ENCODE data around the gene DCTD.

DCTD gene

GRCh38 chr4:182885738-182886077 lies 31.5 kb downstream of the DCTD start:
- Histone ChIP-seq H3K4me1 (ENCODE audit: control insufficient read depth, insufficient read depth, low read length) (peaks cover 6% of the 10 kb centered on the region), H3K27me3 (ENCODE audit: control insufficient read depth, insufficient read depth, low read length) (no peaks in the 10 kb centered on the region), H3K36me3 (ENCODE audit: control insufficient read depth, insufficient read depth, low read length) (no peaks in the 10 kb centered on the region)

DNA sequence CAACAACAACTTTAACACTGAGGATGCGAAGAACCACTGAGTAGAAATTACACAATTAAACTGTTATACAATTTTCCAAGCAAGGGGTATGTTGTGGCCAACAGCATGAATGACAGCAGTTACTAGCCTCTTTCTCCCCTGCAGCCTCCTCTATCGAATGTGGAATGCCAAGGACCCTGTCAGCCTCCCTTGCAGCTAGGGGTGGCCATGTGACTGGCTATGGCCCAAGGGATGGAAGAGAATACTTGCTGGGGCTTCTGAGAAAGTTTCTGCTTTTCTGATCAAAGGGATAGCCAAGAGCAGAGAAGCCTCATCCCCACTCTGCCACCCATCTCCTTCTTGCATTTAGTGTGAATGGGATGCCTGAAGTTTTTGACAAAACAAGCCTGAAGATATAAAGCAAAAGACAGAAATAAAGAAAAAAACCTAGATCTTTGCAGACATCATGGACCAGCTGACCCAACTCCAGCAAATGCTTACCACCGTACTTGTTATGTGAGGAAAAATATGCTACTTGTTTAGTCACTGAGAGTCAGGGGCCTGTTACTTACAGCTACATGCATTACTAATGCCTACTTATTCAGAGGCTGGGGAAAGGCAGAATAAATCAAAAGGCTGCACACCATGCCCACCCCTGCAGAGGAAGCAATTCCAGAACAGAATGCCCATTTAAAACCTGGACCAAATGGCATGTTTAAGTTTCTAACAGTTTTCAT lies 32.0 kb downstream of the DCTD start:
- H3K4me1 ChIP-seq (ENCODE audit: control insufficient read depth, insufficient read depth, low read length): peaks cover 11% of the 10 kb centered on the region
- H3K4me3 ChIP-seq (ENCODE audit: low read length): no peak overlapping the region
- no peaks in the 10 kb centered on the region for H3K9me3 ChIP-seq (ENCODE audit: control insufficient read depth, low read length)
- H3K9ac ChIP-seq (ENCODE audit: low read length): no peak overlapping the region
- H3K36me3 ChIP-seq (ENCODE audit: control insufficient read depth, insufficient read depth, low read length): no peaks in the 10 kb centered on the region
- no peaks in the 10 kb centered on the region for H3K27me3 ChIP-seq (ENCODE audit: control insufficient read depth, insufficient read depth, low read length)

More at GRCh38 chr4:182885738-182886077, 31.5 kb downstream of the DCTD start:
- H3K9ac ChIP-seq (ENCODE audit: low read length): no peak overlapping the region
- H3K9me3 ChIP-seq (ENCODE audit: control insufficient read depth, low read length): no peaks in the 10 kb centered on the region
- H3K4me3 ChIP-seq (ENCODE audit: low read length): no peak overlapping the region

GRCh38 chr4:182884040-182884439 lies 33.1 kb downstream of the DCTD start:
- Histone ChIP-seq H3K9me3 (ENCODE audit: control insufficient read depth, low read length) (no peaks in the 10 kb centered on the region), H3K27me3 (ENCODE audit: control insufficient read depth, insufficient read depth, low read length) (no peaks in the 10 kb centered on the region), H3K9ac (ENCODE audit: low read length) (no peak overlapping the region), H3K4me1 (ENCODE audit: control insufficient read depth, insufficient read depth, low read length) (peaks cover 15% of the 10 kb centered on the region), H3K36me3 (ENCODE audit: control insufficient read depth, insufficient read depth, low read length) (no peaks in the 10 kb centered on the region), H3K4me3 (ENCODE audit: low read length) (no peak overlapping the region)

DNA sequence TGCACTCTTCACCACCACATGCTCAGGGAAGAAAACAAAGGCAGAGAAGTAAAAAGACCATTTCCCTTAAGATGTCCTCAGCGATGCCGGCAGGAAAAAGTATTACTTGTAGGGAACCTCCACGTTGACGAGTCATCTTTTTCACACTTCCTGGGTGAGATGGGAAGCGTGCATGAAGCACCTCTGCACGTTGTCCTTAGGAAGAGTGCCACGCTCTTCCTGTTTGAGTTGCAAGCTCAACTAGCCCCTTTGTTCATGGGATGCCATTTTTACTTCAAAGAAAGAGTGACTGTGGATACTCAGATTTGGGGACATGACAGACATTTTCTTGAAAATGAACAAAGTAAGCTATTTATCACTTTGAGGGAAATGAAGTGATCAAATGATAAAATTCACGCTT lies 33.8 kb downstream of the DCTD start:
- no peaks in the 10 kb centered on the region for H3K27me3 ChIP-seq (ENCODE audit: control insufficient read depth, insufficient read depth, low read length)
- H3K9me3 ChIP-seq (ENCODE audit: control insufficient read depth, low read length): no peaks in the 10 kb centered on the region
- H3K4me3 ChIP-seq (ENCODE audit: low read length): no peak overlapping the region
- H3K9ac ChIP-seq (ENCODE audit: low read length): no peak overlapping the region
- no peaks in the 10 kb centered on the region for H3K36me3 ChIP-seq (ENCODE audit: control insufficient read depth, insufficient read depth, low read length)
- H3K4me1 ChIP-seq (ENCODE audit: control insufficient read depth, insufficient read depth, low read length): peaks cover 15% of the 10 kb centered on the region

DNA sequence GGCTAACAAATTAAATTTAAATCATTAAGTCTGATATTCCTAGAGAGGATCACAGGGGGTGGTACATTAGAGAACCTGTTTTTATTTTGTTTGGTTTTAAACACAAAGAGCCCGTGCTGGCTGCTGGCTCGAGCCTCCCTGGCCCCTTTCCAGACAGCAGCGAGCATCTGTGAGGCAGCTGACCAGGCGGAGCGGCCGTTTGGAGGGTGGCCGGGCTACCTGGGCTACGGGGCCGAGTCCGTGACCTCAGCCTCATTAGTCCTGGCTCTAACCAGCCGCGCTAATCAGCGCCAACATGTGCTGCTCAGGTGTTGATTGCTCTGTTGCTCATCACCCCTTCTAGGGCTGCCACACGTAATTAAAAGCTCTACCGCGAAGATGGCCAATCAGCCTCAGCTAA lies 35.3 kb downstream of the DCTD start:
- Histone ChIP-seq H3K27me3 (ENCODE audit: control insufficient read depth, insufficient read depth, low read length) (no peaks in the 10 kb centered on the region), H3K4me1 (ENCODE audit: control insufficient read depth, insufficient read depth, low read length) (peaks cover 15% of the 10 kb centered on the region), H3K36me3 (ENCODE audit: control insufficient read depth, insufficient read depth, low read length) (no peaks in the 10 kb centered on the region), H3K9ac (ENCODE audit: low read length) (no peak overlapping the region), H3K9me3 (ENCODE audit: control insufficient read depth, low read length) (no peaks in the 10 kb centered on the region), H3K4me3 (ENCODE audit: low read length) (no peak overlapping the region)

- Histone ChIP-seq H3K27me3 (ENCODE audit: control insufficient read depth, insufficient read depth, low read length) (no peaks in the 10 kb centered on the region), H3K4me1 (ENCODE audit: control insufficient read depth, insufficient read depth, low read length) (peaks cover 15% of the 10 kb centered on the region), H3K9me3 (ENCODE audit: control insufficient read depth, low read length) (no peaks in the 10 kb centered on the region), H3K9ac (ENCODE audit: low read length) (no peak overlapping the region), H3K4me3 (ENCODE audit: low read length) (no peak overlapping the region), H3K36me3 (ENCODE audit: control insufficient read depth, insufficient read depth, low read length) (no peaks in the 10 kb centered on the region)
Observed at GRCh38 chr4:182880387-182881356, 36.5 kb downstream of the DCTD start.

GRCh38 chr4:182879913-182880312 lies 37.3 kb downstream of the DCTD start:
- H3K4me3 ChIP-seq (ENCODE audit: low read length): no peak overlapping the region
- H3K36me3 ChIP-seq (ENCODE audit: control insufficient read depth, insufficient read depth, low read length): no peaks in the 10 kb centered on the region
- H3K4me1 ChIP-seq (ENCODE audit: control insufficient read depth, insufficient read depth, low read length): peaks cover 15% of the 10 kb centered on the region
- H3K27me3 ChIP-seq (ENCODE audit: control insufficient read depth, insufficient read depth, low read length): no peaks in the 10 kb centered on the region
- H3K9ac ChIP-seq (ENCODE audit: low read length): no peak overlapping the region
- no peaks in the 10 kb centered on the region for H3K9me3 ChIP-seq (ENCODE audit: control insufficient read depth, low read length)

DNA sequence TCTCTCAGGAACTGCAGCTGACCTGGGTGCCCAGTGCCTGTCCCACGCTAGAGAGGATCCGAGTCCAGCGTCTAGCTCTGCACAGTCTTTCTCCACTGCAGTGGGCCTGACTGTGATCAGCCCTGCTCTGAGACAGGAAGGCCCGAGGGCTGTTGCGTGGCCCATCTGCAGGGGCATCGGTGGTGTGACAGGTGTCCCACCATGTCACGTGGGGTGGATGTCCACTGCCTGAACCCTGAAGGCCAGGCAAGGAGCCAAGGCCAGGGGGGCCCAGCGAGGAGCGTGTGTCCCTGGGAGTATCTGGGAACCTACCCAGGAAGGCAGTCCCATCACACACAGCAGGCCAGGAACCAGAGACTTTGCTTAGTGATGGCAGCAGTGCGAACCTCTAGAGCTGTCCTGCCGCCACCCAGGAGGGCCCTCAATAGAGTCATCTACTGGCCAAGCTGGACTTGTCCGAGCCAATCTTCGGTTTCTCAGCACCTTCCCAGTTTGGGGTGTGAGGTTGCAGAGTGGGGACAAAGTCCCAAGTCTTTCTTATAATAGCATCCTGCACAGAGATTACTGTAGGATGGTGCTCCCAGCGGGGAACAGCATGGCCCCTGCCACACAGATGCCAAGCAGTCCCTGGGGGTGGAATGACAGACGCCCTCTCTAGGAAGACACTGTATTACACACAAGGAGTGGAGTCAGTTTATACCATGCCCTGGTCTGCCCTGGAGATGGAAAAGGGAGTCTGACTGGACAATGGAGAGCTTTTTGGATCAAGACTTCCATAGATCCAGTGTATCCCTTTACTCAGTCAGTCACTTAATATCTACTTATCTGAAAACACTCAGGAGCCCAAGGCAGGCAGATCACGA lies 38.3 kb downstream of the DCTD start:
- Histone ChIP-seq H3K27me3 (ENCODE audit: control insufficient read depth, insufficient read depth, low read length) (no peaks in the 10 kb centered on the region), H3K36me3 (ENCODE audit: control insufficient read depth, insufficient read depth, low read length) (no peaks in the 10 kb centered on the region), H3K9me3 (ENCODE audit: control insufficient read depth, low read length) (no peaks in the 10 kb centered on the region), H3K4me1 (ENCODE audit: control insufficient read depth, insufficient read depth, low read length) (peaks cover 15% of the 10 kb centered on the region), H3K9ac (ENCODE audit: low read length) (no peak overlapping the region), H3K4me3 (ENCODE audit: low read length) (no peak overlapping the region)

GRCh38 chr4:182877326-182877883 lies 39.8 kb downstream of the DCTD start:
- Histone ChIP-seq H3K9me3 (ENCODE audit: control insufficient read depth, low read length) (no peaks in the 10 kb centered on the region), H3K4me1 (ENCODE audit: control insufficient read depth, insufficient read depth, low read length) (peaks cover 15% of the 10 kb centered on the region), H3K4me3 (ENCODE audit: low read length) (no peak overlapping the region), H3K9ac (ENCODE audit: low read length) (no peak overlapping the region), H3K36me3 (ENCODE audit: control insufficient read depth, insufficient read depth, low read length) (no peaks in the 10 kb centered on the region), H3K27me3 (ENCODE audit: control insufficient read depth, insufficient read depth, low read length) (no peaks in the 10 kb centered on the region)

GRCh38 chr4:182876427-182876826 lies 40.8 kb downstream of the DCTD start:
- no peak overlapping the region for H3K4me3 ChIP-seq (ENCODE audit: low read length)
- peaks cover 15% of the 10 kb centered on the region for H3K4me1 ChIP-seq (ENCODE audit: control insufficient read depth, insufficient read depth, low read length)
- no peaks in the 10 kb centered on the region for H3K9me3 ChIP-seq (ENCODE audit: control insufficient read depth, low read length)
- H3K27me3 ChIP-seq (ENCODE audit: control insufficient read depth, insufficient read depth, low read length): no peaks in the 10 kb centered on the region
- H3K36me3 ChIP-seq (ENCODE audit: control insufficient read depth, insufficient read depth, low read length): no peaks in the 10 kb centered on the region
- H3K9ac ChIP-seq (ENCODE audit: low read length): no peak overlapping the region

DNA sequence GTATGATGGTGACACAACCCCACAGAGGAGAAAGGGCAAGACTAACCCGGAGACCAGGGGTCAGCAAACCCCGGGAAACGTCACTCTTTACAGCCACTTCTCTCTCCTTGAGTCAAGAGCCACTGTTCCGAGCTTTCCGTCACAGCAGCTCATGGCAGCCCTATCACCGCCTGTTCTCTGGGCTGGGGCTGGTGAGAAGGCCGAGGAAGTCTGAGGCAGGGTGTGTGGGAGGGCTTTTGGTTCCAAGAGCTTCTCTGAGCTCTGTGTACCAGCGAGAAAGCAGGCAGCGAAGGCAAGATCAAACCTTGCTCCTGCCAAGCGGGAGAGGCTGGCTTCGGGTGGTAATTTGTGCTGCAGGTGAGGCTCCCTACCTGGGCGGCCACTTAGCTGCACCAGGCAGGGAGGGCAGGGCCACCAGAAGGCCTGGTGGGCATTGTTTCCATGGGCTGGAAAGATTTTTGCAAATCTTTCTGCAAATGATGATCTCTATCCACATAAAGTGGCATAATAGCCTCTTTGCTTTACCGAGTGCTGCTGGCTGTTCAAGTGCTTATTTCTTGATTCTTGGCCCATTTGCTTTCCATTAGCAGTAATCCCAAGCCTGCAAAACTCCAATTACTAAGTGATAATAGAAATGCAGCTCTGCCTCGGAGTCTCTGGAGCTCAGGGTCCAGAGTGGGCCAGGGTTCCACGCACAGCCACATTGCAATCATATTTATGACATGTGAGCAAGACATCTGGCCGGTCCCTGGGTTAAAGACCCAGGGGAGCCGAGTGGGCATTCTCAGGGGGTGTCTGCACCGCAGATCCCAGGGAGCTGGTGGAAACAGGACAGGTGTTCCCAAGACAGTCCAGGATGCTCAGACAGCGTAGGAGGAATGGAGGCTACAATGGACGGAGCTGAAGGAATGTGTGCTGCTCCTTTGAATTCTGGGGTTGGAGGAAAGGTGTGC lies 41.5 kb downstream of the DCTD start:
- H3K9me3 ChIP-seq (ENCODE audit: control insufficient read depth, low read length): no peaks in the 10 kb centered on the region
- peaks cover 10% of the 10 kb centered on the region for H3K4me1 ChIP-seq (ENCODE audit: control insufficient read depth, insufficient read depth, low read length)
- no peak overlapping the region for H3K9ac ChIP-seq (ENCODE audit: low read length)
- no peak overlapping the region for H3K4me3 ChIP-seq (ENCODE audit: low read length)
- H3K27me3 ChIP-seq (ENCODE audit: control insufficient read depth, insufficient read depth, low read length): no peaks in the 10 kb centered on the region
- no peaks in the 10 kb centered on the region for H3K36me3 ChIP-seq (ENCODE audit: control insufficient read depth, insufficient read depth, low read length)

Measured in mucosa of stomach (tissue), 1 donor.